ENCODE results near the gene PKN1.

- TF ChIP-seq POLR2A (IDR thresholded peaks at IDR 0.05; ENCODE audit: insufficient read depth in 1 of 2, low read depth in 2 of 2, low read length in 2 of 2) = no peak
- TF ChIP-seq ZNF576 (CRISPR knock-in tag; IDR thresholded peaks at IDR 0.05) = no peak
- TF ChIP-seq BATF2 (CRISPR knock-in tag; IDR thresholded peaks at IDR 0.05) = no peak
- no peak for TF ChIP-seq ZNF790 (CRISPR knock-in tag; IDR thresholded peaks at IDR 0.05; ENCODE audit: borderline replicate concordance)
- no peak for TF ChIP-seq MED8 (CRISPR knock-in tag; IDR thresholded peaks at IDR 0.05; ENCODE audit: insufficient replicate concordance)
- peak; percentile 26; the same call in 1 of the 2 replicates for TF ChIP-seq REPIN1 (CRISPR knock-in tag; IDR thresholded peaks at IDR 0.05; ENCODE audit: borderline replicate concordance, low read depth)
- TF ChIP-seq, protein P1, sequence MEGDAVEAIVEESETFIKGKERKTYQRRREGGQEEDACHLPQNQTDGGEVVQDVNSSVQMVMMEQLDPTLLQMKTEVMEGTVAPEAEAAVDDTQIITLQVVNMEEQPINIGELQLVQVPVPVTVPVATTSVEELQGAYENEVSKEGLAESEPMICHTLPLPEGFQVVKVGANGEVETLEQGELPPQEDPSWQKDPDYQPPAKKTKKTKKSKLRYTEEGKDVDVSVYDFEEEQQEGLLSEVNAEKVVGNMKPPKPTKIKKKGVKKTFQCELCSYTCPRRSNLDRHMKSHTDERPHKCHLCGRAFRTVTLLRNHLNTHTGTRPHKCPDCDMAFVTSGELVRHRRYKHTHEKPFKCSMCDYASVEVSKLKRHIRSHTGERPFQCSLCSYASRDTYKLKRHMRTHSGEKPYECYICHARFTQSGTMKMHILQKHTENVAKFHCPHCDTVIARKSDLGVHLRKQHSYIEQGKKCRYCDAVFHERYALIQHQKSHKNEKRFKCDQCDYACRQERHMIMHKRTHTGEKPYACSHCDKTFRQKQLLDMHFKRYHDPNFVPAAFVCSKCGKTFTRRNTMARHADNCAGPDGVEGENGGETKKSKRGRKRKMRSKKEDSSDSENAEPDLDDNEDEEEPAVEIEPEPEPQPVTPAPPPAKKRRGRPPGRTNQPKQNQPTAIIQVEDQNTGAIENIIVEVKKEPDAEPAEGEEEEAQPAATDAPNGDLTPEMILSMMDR (CRISPR knock-in tag; IDR thresholded peaks at IDR 0.05) = peak; percentile 99
- no peak for TF ChIP-seq ASH2L (IDR thresholded peaks at IDR 0.05; ENCODE audit: insufficient read length, low read depth, low read length)
- TF ChIP-seq FOXP1 (IDR thresholded peaks at IDR 0.05) = no peak
- no peak for TF ChIP-seq FOXP1 (CRISPR knock-in tag; IDR thresholded peaks at IDR 0.05)
Measured at GRCh38 chr19:14405758-14406644, 27.1 kb upstream of the PKN1 start.

Data from HepG2 (cell line).